HG02885 (cell line): ENCODE results near the gene MYOZ1.
"Not testable (repeated sequence)": the region's sequence is repeated elsewhere in the genome, so short reads cannot be mapped to it uniquely, and the experiment has no call there.

ENCODE experiments used
- ATAC-seq: cut with Tn5 transposase; IDR thresholded peaks from one replicate; pipeline ENCODE4 v1.9.1; 2021; ENCODE audit warnings: mild to moderate bottlenecking; ENCODE audit not compliant: unreplicated experiment, poor library complexity

Gene MYOZ1, protein sequence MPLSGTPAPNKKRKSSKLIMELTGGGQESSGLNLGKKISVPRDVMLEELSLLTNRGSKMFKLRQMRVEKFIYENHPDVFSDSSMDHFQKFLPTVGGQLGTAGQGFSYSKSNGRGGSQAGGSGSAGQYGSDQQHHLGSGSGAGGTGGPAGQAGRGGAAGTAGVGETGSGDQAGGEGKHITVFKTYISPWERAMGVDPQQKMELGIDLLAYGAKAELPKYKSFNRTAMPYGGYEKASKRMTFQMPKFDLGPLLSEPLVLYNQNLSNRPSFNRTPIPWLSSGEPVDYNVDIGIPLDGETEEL

DNA sequence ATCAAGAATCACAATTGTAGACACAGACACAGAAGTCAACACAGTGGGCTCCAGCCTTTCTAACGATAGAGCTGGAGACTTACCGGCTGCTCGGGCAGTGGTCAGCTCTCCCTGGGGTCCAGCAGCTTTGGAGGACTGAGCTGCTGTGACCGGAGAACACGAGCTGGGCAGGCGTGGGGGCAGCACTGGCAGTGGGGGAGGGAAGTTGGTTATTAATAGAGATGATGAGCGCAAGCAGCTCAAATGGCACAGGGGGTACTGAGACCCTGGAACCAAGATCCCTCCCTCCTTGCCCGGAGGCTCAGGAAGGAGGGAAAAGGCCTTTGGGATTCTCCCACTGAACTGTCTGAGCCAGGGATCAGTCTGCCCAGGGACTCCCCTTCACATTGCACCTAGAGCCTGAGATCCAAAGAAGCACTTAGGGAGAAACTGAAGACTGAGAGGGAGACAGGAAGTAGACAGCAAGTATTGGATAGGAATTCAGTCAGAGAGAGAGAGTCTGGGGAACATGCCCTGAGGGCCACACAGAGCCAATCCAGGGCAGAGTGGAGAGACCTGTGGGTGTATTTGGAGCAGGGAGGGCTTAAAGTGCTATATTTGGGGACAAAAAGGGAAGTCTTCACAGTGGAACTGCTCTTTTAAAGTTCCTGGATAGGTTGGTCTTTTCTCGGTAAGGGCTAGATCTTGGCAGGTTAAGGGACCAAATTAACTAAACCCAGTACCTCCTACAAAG lies at the start of gene MYOZ1:
Gene MYOZ1, minus strand, starts transcription at position 147 of the 733 bp plus-strand sequence. CDS start 1,457 bp downstream, outside the sequence.
- no peak for ATAC-seq

GRCh38 chr10:73690755-73691154 lies 49.5 kb upstream of the MYOZ1 start:
- not testable (repeated sequence) for ATAC-seq

DNA sequence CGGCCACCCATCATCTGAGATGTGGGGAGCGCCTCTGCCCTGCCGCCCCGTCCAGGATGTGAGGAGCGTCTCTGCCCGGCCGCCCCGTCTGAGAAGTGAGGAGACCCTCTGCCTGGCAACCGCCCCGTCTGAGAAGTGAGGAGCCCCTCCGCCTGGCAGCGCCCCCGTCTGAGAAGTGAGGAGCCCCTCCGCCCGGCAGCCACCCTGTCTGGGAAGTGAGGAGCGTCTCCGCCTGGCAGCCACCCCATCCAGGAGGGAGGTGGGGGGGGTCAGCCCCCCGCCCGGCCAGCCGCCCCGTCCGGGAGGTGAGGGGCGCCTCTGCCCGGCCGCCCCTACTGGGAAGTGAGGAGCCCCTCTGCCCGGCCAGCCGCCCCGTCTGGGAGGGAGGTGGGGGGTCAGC lies 48.3 kb upstream of the MYOZ1 start:
- not testable (repeated sequence) for ATAC-seq

GRCh38 chr10:73687641-73688040 lies 46.4 kb upstream of the MYOZ1 start:
- not testable (repeated sequence) for ATAC-seq

DNA sequence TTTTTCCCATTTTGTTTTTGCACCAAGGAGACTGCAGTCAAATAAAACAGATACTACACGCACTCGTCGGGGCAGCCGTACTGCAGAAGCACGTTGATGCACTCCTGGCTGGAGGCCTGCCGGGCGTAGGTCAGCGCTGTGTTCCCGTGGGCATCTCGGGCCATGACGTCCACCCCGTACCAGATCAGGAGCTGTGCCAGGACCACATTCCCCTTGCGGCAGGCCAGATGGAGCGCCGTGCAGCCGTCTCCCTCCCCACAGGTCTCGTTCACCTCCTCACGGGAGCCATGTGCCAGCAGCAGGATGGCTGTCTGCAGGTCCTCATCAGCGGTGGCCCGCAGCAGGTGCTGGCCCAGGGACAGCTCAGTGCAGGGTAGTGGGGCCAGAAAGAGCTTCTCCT lies 33.3 kb upstream of the MYOZ1 start:
- not testable (repeated sequence) for ATAC-seq

DNA sequence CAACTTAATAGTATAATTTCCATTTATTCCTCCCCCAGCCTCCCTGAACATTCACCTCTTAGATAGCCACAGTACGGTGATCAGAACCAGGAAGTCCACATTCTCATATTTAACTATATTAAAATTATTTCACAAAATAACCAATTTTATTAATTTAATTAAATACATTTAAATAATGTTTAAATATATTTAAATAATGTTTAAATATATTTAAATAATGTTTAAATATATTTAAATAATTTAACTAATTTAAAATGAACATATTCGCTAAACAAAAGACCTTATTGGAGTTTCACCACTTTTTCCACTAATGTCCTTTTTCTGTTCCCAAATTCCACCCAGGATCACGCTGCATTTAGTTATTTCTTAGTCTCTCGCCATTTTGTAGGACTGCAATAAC lies 27.1 kb upstream of the MYOZ1 start:
- not testable (repeated sequence) for ATAC-seq

GRCh38 chr10:73666153-73666809 lies 25.0 kb upstream of the MYOZ1 start:
- ATAC-seq, result not testable (repeated sequence)

DNA sequence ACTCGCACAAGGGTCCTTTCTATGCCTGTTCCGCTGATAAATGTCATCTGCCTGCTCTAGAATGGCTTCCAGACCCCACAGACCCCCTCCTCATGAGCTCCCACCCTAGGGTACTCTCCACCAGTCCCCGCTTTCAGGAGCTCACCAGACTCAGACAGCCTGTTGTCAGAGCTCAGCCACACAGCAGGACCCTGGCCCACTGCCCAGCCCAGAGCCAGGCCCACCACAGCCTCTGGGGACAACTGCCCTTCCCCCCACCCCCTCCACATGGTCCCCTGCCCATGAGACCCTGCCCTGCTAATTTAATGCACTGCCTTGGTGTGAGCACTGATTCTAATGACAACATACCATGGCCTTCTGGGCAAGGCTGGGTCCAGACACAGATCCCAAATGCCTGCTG lies 24.3 kb upstream of the MYOZ1 start:
- not testable (repeated sequence) for ATAC-seq

GRCh38 chr10:73664156-73665040 lies 23.1 kb upstream of the MYOZ1 start:
- not testable (repeated sequence) for ATAC-seq

DNA sequence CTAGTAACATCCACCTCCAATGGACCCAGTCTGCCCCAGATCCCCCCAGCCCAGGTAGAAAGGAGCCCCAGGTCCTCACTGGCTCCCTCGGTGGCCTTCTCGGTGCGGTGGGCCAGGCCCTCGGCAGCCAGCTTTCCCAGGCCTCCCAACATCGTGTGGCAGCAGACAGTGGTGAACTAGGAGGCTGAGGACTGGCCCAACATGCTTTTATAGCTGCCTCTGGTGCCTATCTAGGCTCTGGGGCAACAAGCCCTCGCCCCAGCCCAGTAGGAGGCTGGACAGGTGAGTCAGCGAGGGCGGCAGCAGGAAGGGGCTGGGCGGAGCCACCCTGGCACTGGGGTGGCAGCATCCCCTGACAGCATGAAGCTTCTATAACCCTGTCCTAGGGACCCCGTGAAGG lies 22.3 kb upstream of the MYOZ1 start:
- not testable (repeated sequence) for ATAC-seq

GRCh38 chr10:73662705-73663104 lies 21.4 kb upstream of the MYOZ1 start:
- ATAC-seq, result not testable (repeated sequence)

DNA sequence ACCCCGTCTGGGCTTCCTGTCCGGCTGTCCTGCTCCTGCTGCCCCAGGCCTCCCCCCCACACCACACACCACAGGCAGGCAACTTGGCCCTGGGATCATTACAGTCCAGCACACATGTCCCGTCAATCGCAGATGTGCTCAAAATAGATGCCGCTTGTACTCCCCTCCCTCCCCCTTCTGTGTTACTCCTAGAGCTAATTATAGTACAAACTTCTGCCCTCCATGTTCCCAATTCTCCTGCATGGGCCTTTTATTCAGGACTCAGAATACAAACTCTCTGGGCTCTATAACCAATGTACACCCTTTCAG lies 14.7 kb upstream of the MYOZ1 start, which contains the start of gene SYNPO2L:
Gene SYNPO2L, minus strand, starts transcription at position 40 of the 309 bp plus-strand sequence. CDS start 107 bp downstream, outside the sequence.
- no peak for ATAC-seq

- ATAC-seq, result no peak
Observed at GRCh38 chr10:73655257-73655989, 14.1 kb upstream of the MYOZ1 start.

- no peak for ATAC-seq
Observed at GRCh38 chr10:73653701-73654100, 12.4 kb upstream of the MYOZ1 start.

- no peak for ATAC-seq
Observed at GRCh38 chr10:73653195-73653594, 11.9 kb upstream of the MYOZ1 start.

DNA sequence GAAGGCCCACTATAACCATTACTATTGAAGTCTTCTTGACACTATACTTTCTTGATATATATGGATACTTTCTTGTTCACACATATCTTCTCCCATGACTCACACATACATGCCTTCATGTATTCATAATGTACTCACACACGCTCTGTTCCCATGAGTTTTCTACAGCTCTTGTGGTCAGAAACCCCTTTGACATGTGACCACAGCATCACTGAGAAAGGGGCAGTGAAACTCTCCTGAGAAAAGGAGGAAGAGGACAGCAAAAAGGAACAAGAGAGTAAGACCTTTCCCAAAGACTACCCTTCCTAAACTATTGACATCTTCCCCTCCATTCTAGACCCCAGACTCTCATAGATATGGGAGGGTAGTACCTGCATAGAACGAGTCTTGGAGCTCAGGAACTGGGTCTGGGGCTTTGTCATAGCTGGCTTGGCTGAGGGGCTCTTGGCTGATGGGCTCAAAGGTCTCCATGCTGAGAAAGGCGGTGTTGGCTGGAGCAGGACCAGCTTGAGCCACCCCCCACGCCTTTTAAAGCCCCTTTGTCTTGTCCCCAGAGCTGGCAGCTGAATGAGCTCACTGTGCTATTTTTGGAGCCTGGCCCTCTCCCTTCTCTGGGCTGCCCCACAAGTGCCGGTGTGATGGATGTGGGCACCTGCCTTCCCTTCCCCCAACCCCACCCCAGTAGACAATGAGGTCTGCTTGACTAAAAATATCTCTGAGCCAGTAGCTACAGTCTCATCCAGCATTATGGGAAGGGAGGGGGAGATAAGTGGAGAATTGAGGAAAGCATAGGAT lies 9.5 kb upstream of the MYOZ1 start:
- ATAC-seq, result no peak

GRCh38 chr10:73649876-73650536 lies 8.7 kb upstream of the MYOZ1 start:
- ATAC-seq, result no peak
